T47D (cell line): ENCODE measurements around the gene NUP85.
A peak's percentile ranks its signal among the peaks of the same experiment; 100 is the strongest.
"Not testable (repeated sequence)": the region's sequence is repeated elsewhere in the genome, so short reads cannot be mapped to it uniquely, and the experiment has no call there.

Source experiments
- DNase-seq, 2 experiments: peaks; one replicate each; pipeline versions ENCODE4 v3.0.0 to v3.0.0-alpha.2; 2011 to 2012; ENCODE audit warnings: low read depth in 1 of 2, low spot score in 1 of 2
- JUND ChIP-seq: IDR thresholded peaks from 2 replicates; pipeline ENCODE4 v1.6.1; 2012; ENCODE audit warnings: low read depth
- in situ Hi-C: cut with HindIII; loops from 2 replicates; pipeline ENCODE4 v1.10.0; 2016; ENCODE audit warnings: low sequenced_read_pairs, low pct_unique_long_range_greater_than_20kb

NUP85 gene

DNA sequence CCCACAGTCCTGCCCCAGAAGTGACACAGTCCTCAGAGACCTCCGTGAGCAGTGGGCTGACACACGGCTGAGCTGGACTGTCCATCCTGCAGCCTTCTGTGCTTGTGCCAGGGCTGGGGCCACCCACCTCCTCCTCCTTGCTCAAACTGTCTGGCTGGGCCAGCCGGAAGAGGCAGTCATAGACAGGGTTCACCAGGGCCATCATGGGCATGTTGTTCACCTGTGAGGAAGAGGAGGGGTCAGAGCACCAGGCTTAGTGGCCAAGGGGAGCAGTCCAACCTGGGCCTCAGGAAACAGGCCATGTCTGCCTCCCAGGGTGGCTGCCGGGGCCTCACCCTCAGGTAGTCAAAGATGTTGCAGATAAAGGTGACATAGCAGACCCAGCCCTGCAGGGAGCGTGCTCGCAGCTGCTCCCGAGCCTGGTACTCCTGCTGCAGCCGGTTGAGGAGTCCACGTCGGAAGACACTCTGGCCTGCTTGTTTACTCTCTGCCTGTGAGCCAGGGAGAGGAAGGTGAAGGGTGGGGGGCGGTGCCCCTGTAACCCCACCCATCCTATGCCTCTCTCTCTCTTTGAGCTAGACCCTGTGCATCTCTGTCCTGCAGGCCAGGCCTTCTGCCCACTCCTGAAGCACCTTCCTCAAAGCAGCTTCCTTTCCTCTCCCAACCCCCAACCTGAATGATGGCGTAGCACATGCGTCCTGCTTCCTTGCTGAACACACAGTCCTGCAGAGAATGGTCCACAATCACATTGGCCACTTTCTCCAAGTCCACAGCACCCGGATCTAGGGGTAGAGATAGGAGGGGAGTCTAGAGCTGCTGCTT, 62.1 kb downstream of the NUP85 start:
- in situ Hi-C loops, result no loop called here
- TF ChIP-seq JUND, result no peak
- DNase-seq, result peak in 1 of 2 experiments; percentile 71

DNA sequence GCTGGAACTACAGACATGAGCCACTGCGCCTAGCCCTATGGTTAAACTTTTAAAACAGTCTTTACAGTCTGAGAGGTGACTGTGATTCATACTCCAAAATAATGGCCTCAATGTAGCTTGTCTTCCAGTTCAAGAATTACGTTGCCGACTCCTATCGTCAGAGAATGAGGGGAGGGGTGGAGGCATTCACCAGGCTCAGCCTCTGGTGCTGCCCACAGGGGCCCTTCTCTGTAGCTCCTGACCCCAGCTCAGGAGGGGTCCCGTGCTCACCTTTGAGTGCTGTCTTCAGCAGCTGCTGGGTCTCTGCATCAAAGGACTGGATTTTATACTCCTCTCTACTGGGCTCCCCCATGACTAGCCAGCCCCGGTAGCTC, 64.4 kb downstream of the NUP85 start:
- TF ChIP-seq JUND, result no peak
- no peak for DNase-seq
- in situ Hi-C loops, result no loop called here

DNA sequence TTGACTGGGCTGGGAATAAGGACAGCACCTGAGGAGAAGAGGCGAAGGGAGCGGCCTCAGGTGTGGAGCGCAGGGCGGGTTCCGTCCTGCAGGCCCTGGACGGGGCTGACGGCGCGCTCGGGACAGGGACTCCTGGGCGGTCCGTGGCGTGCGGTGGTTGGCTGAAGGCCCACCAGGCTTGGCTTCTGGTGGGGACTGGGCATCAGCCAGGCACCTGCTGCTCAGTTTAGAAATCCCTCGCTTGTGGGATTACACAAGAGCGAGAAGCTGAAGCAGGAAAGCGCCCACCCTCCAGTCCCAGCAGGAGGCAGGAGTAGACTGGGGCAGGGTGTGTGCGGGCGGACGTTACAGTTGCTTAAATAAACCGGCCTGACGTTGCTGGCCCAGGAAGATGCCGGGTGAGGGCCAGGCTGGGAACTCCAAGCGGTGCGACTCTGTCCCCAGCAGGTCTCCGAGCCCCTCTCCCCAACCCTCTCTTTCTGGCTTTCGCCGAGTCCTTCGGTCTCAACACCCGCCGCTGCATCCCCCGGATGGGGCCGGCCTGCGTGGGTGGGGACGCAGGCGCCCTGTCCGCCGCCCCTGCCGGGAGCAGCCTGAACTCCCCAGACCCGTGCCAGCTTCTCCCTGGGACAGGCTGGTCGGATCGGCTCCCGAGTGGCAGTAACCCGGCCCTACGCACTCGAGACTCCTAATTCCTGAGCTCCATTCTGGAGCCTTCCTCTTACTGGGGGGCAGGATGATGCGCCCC, 64.9 kb downstream of the NUP85 start:
- no peak for TF ChIP-seq JUND
- peak; percentile 83 to 89 for DNase-seq
- in situ Hi-C loops, result no loop called here

DNA sequence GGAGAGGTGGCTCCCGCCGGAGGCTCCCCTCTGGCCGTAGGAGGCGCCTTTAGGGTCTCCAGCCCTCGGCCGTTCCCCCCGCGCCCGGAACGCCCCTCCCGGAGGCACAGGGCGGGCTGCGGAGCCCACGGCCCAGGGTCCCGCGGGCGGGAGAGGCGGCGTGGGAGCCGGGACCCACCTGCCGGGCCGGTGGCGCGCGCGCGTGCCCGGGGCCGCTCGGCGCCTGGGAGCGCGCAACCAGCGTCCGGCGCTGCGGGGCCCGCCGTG, 65.4 kb downstream of the NUP85 start, which contains the start of gene MIF4GD:
Gene MIF4GD (minus strand): TSS at position 266 of the 267 bp plus-strand sequence. CDS start 1,036 bp downstream, outside the sequence.
- TF ChIP-seq JUND, result no peak
- DNase-seq, result no peak
- in situ Hi-C loops, result no loop called here

DNA sequence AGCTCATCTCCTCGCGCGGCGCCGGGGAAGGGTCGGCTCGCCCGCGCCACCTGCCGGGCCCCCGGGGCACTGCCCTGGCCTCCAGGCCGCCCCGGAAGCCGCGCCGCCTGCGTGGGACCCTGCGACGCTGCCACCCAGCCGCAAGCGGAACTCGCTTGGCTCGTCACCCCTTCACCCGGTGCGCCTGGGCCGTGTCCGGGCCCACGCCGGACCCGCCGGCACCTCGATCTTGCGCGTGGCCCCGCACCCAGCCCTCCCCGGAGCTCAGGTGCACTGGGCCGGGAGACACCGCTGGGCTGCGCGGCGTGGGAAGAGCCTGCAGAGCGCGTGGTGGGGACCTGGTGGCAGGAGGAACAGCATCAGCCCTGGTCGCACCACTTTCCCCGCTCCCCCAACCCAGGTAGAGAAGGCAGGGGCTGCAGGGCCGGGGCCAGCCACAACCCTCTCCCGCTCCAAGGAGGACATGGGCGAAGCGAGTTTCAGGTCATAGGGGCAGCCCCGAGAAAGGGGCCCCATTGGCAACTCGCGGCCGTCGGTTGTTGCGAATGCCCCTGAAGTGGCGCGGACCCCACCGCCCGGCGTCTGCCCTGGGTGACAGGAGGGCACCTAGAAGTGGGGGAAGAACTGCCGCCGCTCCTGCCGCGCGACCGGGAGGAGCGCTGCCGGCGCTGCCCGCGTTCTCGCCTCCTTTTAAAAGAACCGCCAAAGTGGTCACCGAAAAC, 65.9 kb downstream of the NUP85 start:
- no peak for TF ChIP-seq JUND
- in situ Hi-C loops, result no loop called here
- peak; percentile 91 to 95 for DNase-seq

DNA sequence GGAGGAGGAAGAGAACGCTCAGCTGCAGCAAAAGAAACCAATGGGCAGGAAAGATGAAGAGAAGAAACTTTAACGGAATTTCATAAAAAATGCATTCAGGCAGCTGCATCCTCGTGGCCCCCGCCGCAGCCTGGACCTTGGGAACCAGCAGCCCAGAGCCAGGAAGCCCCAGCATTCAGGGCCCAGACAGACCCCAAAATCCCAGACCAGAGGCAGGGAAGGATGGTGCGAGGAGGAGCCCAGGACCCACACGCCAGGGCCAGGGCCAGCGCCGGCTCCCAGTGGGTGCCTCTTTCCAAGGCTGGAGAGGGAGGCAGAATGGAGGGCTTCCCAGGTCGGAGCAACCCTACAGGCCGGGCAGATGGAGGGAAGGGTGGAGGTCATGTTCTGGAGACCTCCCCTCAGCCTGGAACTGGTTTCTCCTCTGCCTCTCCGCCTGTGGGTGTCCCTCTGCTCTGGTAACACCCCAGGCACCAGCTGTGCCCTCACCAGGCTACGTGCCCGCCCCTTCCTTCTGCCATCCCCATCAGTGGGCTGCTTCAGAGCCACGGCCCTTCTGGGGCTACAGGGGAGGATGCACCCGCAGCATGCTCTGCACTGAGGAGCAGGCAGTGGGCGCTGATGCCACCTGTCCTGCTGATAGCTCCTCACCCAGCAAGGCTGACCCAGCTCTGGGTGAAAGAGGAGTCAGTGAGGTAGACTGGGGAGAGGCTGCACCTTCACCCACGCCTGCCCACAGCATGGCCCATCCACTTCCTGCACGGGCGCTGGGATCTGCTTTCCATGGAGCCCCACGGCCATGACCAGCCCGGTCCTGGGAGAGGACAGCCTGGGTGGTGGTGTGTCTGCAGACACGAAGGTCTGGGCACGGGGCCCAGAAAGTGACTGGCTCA, 66.7 kb downstream of the NUP85 start:
- DNase-seq, result no peak
- TF ChIP-seq JUND, result no peak
- in situ Hi-C loops, result no loop called here

DNA sequence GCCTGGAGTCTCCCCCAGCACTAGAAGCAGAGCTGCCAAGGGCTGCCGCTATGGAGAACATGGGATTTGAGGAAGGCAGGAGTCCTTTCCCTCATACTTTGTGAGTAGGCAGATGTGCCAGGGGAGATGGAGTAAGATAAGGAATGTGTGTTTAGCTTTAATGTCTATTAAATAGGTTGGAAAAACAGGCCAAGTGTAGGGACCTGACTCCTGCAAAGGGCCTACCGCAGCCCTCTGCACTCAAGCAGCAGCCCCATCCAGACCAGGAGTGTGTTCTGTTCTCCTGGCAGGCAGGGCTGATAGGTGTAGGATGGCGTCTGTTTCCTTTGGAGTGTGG, 67.3 kb downstream of the NUP85 start:
- TF ChIP-seq JUND, result no peak
- in situ Hi-C loops, result no loop called here
- DNase-seq, result no peak

DNA sequence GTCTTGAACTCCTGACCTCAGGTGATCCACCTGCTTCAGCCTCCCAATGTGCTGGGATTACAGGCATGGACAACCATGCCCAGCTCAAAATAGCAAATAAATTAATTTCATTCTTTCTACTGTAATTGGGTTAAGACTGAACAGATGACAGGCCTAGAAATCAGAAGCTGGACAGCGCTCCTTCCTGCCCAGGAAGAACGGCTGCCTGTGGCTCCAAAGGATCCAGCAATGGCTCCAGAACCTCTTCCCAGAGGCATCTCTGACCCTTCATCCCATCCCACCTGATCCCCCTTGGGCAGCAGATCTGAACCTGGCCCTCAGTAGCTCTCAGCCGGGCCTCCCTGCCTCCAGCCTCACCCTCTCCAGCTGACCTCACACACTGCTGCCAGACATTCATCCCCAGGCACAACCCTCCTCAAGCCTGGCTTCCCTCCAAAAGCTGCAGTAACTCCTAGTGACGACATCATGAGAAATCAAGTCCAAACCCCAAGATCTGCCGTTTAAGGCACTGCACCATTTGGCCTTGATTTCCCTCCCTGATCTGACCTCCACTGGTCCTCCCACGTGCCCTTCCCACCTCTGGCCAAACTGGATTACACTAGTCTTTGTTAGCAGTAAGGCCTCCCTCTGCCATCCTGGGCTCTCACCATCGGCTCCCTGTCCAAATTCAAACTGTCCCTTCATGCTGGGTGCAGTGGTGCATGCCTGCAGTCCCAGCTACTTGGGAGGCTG, 68.7 kb downstream of the NUP85 start:
- DNase-seq, result no peak
- in situ Hi-C loops, result no loop called here
- TF ChIP-seq JUND, result no peak

DNA sequence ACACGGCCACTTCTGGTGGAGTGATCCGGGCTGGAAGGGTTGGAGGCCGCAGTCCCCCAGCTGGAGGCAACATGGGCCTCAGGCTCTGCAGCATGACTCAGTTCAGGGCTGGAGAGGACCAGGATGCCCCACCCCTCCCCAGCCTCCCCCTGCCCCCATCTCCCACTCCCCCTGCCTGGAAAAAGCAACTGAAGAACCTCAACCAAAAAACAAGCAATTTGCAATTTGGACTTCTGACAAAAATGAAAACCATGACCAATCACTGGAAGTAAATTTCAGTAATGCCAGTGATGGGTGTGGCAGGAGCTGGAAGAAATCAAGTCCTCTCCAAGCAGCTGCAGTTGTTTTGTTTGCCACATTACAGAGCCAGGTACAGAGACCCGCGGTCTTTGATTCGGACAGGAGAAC, 72.2 kb downstream of the NUP85 start:
- no peak for DNase-seq
- TF ChIP-seq JUND, result no peak
- in situ Hi-C loops, result no loop called here

DNA sequence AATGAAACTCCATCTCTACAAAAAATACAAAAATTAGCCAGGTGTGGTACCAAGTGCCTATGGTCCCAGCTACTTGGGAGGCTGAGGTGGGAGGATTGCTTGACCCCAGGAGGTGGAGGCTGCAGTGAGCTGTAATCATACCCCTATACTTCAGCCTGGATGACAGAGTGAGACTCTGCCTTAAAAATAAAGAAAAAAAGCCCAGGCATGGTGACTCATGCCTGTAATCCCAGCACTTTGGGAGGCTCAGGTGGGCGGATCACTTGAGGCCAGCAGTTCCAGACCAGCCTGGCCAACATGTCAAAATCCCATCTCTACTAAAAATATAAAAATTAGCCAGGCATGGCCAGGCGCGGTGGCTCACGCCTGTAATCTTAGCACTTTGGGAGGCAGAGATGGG, 74.7 kb downstream of the NUP85 start:
- in situ Hi-C loops, DNase-seq: not testable (repeated sequence)

DNA sequence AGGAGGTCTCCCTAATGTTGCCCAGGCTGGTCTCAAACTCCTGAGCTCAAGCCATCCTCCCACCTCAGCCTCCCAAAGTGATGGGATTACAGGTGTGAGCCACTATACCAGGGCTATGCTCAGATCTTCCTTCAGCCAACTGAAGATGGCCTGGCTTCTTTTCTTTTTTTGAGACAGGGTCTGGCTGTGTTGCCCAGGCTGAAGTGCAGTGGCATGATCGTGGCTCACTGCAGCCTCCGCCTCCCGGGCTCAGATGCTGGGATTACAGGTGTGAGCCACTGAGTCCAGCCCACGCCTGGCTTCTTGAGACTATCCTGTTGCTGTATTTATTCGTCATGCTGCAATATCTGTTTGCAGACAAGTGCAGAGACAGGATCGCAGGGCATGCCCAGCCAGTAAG, 79.6 kb downstream of the NUP85 start:
- no peak for TF ChIP-seq JUND
- in situ Hi-C loops, result no loop called here
- no peak for DNase-seq
